ENCODE results near the gene PCAT7. TPM values are rescaled to one million over a fixed set of nuclear protein-coding genes. Genes with fewer than 3 reads are reported as not detected.

The PCAT7 gene
- total and polyA plus RNA-seq, 2 donors (not counting 3 experiments of a cell fraction or from before 2014, with no cell fraction given): not detected

GRCh38 chr9:94517254-94517653, 37.6 kb upstream of the PCAT7 start:
- TF ChIP-seq JUN (IDR thresholded peaks at IDR 0.05; ENCODE audit: borderline replicate concordance, insufficient read depth, insufficient read length, low read depth) (no peak), EZH2 (IDR thresholded peaks at IDR 0.05; ENCODE audit: borderline replicate concordance, low read depth, low read length, severe bottlenecking) (no peak), GATA2 (IDR thresholded peaks at IDR 0.05; ENCODE audit: insufficient read depth, insufficient read length, low read depth, low read length) (no peak), FOS (IDR thresholded peaks at IDR 0.05; ENCODE audit: borderline replicate concordance, insufficient read depth, low read length) (no peak), POLR2AphosphoS5 (IDR thresholded peaks at IDR 0.05; ENCODE audit: insufficient read depth, low read depth, low read length) (no peak), POLR2A (IDR thresholded peaks at IDR 0.05; ENCODE audit: low read depth, low read length) (no peak), CTCF (IDR thresholded peaks at IDR 0.05; ENCODE audit: extremely low read depth in 1 of 2, insufficient read depth in 1 of 2, low read depth in 1 of 2, low read length in 2 of 2) (no peak), MYC (IDR thresholded peaks at IDR 0.05; ENCODE audit: low read depth, low read length) (no peak)
- TF ChIP-seq, protein P1, sequence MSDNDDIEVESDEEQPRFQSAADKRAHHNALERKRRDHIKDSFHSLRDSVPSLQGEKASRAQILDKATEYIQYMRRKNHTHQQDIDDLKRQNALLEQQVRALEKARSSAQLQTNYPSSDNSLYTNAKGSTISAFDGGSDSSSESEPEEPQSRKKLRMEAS (IDR thresholded peaks at IDR 0.05; ENCODE audit: insufficient read depth, insufficient read length): no peak
- H4K20me1 ChIP-seq (replicated peaks; ENCODE audit: control insufficient read depth, extremely low read depth, insufficient read depth, low read length): no peaks in the 10 kb centered on the region
- no peak for DNase-seq (ENCODE audit: low read depth, low spot score)
- BruUV-seq (replicated peaks): no TSS peak
- H3K9ac ChIP-seq (replicated peaks; ENCODE audit: extremely low read depth, insufficient read depth, low read length): no peak overlapping the region
- no peaks in the 10 kb centered on the region for H3K9me1 ChIP-seq (replicated peaks; ENCODE audit: control insufficient read depth, extremely low read depth, insufficient read depth, low read length)
- ChIA-PET CTCF (no interaction called here), POLR2A (no interaction called here)
- dilution Hi-C loops (cut with MboI; ENCODE audit: extremely low pct_ligation_motif_present, low sequenced_read_pairs) (no loop called here), intact Hi-C loops (cut with micrococcal nuclease) (no loop called here)
- no peak for FAIRE-seq
- no peaks in the 10 kb centered on the region for H3K36me3 ChIP-seq (ENCODE audit: control insufficient read depth in 2 of 2, extremely low read depth in 1 of 2, insufficient read depth in 2 of 2, low read length in 2 of 2)
- no peaks in the 10 kb centered on the region for H3K9me3 ChIP-seq (replicated peaks; ENCODE audit: control insufficient read depth, insufficient read depth, low read length)
- no peak overlapping the region for H3K4me2 ChIP-seq (ENCODE audit: insufficient read depth, low read length)
- H3K79me2 ChIP-seq (ENCODE audit: control insufficient read depth, insufficient read depth, low read length): no peaks in the 10 kb centered on the region
- H3K4me3 ChIP-seq (replicated peaks in 1 of 3; ENCODE audit: insufficient read depth in 1 of 3, low read depth in 1 of 3, low read length in 3 of 3): no peak overlapping the region
- no peaks in the 10 kb centered on the region for H3K27me3 ChIP-seq (ENCODE audit: control insufficient read depth in 2 of 2, insufficient read depth in 2 of 2, low read length in 2 of 2)
- no peak overlapping the region for H3K27ac ChIP-seq (ENCODE audit: insufficient read depth, low read depth, low read length)
- H2AFZ ChIP-seq (ENCODE audit: low read depth, low read length): no peak overlapping the region
- H3K4me1 ChIP-seq (ENCODE audit: control insufficient read depth, extremely low read depth, insufficient read depth, low read length): no peaks in the 10 kb centered on the region
